Mucosa of stomach (tissue), 1 donor: ENCODE results near the gene ERC2.

Experiments
- H3K27me3 ChIP-seq: one replicate; pipeline ENCODE4 v1.7.0; 2013; ENCODE audit warnings: mild to moderate bottlenecking, low read length; ENCODE audit not compliant: control insufficient read depth, insufficient read depth
- H3K36me3 ChIP-seq: one replicate; pipeline ENCODE4 v1.7.0; 2013; ENCODE audit warnings: low read length; ENCODE audit not compliant: control insufficient read depth, insufficient read depth
- H3K4me1 ChIP-seq: one replicate; pipeline ENCODE4 v1.7.0; 2013; ENCODE audit warnings: mild to moderate bottlenecking, low read length; ENCODE audit not compliant: control insufficient read depth, insufficient read depth
- H3K4me3 ChIP-seq: one replicate; pipeline ENCODE4 v1.7.0; 2013; ENCODE audit warnings: low read length
- H3K9ac ChIP-seq: one replicate; pipeline ENCODE4 v1.7.0; 2013; ENCODE audit warnings: mild to moderate bottlenecking, low read length, moderate library complexity
- H3K9me3 ChIP-seq: one replicate; pipeline ENCODE4 v1.7.0; 2013; ENCODE audit warnings: mild to moderate bottlenecking, low read length, moderate library complexity; ENCODE audit not compliant: control insufficient read depth
- donor health status: Pancreatic carcinoma.

The ERC2 gene

DNA sequence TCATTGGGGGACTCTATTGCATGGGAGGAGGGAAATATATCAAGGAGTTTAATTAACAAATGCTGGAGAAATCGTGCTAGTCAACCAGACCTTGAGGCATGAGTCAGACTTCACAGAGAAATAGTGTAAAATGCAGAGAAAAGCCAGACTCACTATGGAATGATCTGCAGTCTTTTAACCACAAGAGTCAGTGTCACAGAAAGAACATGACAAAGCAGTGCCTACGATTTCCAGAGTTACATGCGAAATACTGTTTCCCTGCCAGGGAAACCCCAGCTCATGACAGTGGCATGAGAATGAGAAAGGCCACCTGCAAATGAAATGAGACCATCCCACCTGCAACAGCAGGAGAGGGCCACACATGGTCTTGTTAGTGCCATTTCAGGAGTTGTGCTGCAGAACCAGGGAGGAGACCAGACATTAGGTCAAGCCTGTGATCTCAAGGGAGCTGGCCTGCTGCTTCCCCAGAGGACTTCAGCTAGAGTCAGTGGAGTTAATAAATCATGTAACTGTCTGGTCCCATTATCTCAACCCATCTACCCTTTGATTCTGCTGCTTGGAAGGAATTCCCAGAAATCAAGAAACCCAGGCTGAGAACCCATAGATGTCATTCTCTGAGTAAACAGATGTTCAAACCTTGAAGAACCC is 79.0 kb downstream of the ERC2 start:
- no peak overlapping the region for H3K9ac ChIP-seq
- no peaks in the 10 kb centered on the region for H3K36me3 ChIP-seq
- no peaks in the 10 kb centered on the region for H3K4me1 ChIP-seq
- H3K27me3 ChIP-seq, result no peaks in the 10 kb centered on the region
- H3K4me3 ChIP-seq, result no peak overlapping the region
- no peaks in the 10 kb centered on the region for H3K9me3 ChIP-seq

DNA sequence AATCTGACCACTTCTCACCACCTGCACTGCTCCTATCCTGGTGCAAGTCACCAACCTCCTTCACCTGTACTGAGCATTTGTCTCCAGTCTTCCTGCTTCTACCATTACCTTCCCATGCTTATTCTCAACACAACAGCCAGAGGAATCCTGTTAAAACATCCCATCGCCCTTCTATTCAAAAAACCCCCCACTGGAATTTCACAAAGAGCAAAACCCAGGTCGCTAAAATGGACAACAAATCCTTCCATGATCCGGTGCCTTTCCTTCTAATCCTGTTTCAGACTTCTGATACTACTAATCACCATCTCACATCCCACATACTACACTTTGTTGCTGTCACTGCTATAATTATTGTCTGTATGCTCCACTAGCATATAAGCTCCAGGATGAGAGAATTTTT is 85.2 kb downstream of the ERC2 start:
- Histone ChIP-seq H3K9me3 (no peaks in the 10 kb centered on the region), H3K4me3 (no peak overlapping the region), H3K4me1 (no peaks in the 10 kb centered on the region), H3K27me3 (no peaks in the 10 kb centered on the region), H3K9ac (no peak overlapping the region), H3K36me3 (no peaks in the 10 kb centered on the region)

DNA sequence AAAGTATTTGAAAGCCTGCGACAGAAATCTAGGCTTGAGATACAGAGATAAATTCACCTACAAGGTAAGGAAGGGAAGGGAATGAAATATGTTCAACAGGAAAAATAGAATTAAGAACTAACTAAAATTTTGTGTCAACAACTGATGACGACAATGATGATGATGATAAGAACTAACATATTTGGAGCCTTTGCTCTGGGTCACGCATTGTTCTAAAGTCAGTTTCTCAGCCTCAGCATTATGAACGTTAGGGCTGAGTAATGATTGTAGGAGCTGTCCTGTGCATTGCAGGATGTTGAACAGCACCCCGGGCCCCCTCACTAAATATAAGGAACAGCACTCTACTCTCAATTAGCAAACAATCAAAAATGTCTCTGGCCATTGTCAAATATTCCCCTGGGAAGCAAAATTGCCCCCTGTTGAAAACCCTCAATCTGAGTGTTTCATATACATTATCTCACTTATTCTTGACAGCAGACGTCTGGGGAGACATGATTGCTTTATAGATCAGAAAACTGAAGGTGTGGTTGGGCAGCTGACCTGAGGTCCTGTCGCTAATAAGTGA is 88.5 kb downstream of the ERC2 start:
- Histone ChIP-seq H3K36me3 (no peaks in the 10 kb centered on the region), H3K9me3 (no peaks in the 10 kb centered on the region), H3K27me3 (no peaks in the 10 kb centered on the region), H3K9ac (no peak overlapping the region), H3K4me1 (no peaks in the 10 kb centered on the region), H3K4me3 (no peak overlapping the region)

DNA sequence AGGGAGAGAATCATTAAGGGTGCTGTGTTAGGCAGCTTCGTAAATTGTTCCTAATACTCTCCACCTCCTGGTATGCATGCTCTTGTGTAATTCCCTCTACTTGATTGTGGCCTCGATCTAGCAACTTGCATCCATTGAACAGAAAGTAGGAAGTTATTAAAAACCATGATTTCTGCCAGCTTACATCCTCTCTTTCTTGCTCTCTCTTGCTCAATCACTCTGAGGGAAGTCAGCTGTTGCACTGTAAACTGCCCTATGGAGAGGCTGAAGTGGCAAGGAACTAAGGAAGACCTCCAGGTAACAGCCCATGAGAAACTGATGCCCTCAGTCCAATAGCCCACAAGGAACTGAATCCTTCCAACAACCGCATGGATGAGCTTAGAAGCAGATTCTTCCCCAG is 92.6 kb downstream of the ERC2 start:
- H3K9me3 ChIP-seq, result no peaks in the 10 kb centered on the region
- H3K4me1 ChIP-seq, result no peaks in the 10 kb centered on the region
- H3K4me3 ChIP-seq, result no peak overlapping the region
- no peak overlapping the region for H3K9ac ChIP-seq
- no peaks in the 10 kb centered on the region for H3K27me3 ChIP-seq
- no peaks in the 10 kb centered on the region for H3K36me3 ChIP-seq

DNA sequence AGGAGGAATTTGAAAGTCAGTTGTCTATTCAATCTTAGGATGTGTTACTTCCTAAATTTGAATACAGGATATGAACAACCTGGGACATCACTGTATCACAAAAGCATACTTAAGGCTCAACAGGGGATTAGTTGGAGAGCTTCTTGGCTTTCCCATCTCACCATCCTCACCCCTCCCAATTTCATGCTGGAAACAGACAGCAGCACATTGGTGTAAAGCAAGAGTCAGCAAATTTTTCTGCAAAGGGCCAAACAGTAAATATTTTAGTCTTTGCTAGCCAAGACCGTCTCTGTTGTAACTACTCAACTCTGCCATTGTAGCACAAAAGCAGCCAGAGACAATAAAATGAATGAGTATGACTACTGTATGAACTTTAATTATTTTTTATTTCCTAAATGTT is 94.9 kb downstream of the ERC2 start:
- Histone ChIP-seq H3K36me3 (no peaks in the 10 kb centered on the region), H3K9me3 (no peaks in the 10 kb centered on the region), H3K4me1 (peaks cover 6% of the 10 kb centered on the region), H3K27me3 (no peaks in the 10 kb centered on the region), H3K4me3 (no peak overlapping the region), H3K9ac (no peak overlapping the region)

DNA sequence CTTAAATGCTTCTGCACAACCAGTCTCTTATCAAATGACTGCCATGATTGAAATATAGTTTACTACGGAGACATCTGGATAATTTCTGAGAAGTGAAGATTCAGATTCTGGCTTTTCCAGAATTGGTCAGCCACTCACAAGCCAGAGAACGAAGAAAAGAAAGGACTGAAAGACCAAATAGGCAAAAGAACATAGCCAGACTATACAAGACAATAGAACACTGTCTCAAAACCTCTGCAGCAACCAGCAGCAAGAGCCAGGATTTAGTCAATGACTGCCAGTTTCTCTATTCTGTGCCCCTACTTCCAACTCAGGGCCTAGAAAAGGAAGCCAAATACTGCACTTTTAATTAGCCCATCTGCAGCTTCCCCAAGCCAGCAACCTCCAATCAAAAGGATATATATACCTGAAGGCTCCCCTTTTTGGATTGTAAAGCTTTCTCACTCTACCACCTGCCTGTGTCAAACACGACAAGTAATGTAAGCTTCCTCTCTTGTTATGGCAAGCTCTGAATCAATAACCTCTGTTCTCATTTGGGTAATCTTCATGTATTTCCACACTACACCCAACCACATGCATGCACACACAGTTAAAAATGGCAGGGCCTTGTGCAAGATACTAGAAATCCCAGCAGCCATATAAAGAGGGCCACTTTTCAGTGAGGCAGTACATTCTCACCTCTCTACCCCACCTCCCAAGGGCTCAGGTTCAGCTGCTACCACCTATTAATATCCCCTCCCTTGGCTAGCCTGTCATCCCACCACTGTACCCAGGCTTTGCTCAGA is 97.1 kb downstream of the ERC2 start:
- H3K4me3 ChIP-seq, result no peak overlapping the region
- no peak overlapping the region for H3K9ac ChIP-seq
- H3K4me1 ChIP-seq, result peaks cover 6% of the 10 kb centered on the region
- H3K9me3 ChIP-seq, result no peaks in the 10 kb centered on the region
- H3K36me3 ChIP-seq, result no peaks in the 10 kb centered on the region
- no peaks in the 10 kb centered on the region for H3K27me3 ChIP-seq

DNA sequence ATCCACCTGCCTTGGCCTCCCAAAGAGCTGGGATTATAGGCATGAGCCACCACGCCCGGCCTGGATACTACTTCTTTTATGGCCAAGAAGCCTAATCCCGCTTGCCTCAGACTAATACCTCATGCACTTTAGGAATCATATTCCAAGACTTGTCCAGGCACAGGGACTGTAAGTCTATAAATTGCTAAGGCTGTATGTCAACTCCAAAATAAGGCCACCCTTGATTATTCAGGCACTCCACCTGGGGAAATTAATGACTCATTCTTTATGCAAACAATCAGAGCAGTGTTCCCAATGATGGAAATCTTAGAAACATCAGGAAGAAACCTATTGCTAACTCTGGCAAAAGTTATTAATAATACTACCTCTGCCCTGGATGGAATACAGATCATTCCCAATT is 98.4 kb downstream of the ERC2 start:
- Histone ChIP-seq H3K9ac (no peak overlapping the region), H3K4me3 (no peak overlapping the region), H3K4me1 (peaks cover 14% of the 10 kb centered on the region), H3K27me3 (no peaks in the 10 kb centered on the region), H3K9me3 (no peaks in the 10 kb centered on the region), H3K36me3 (no peaks in the 10 kb centered on the region)

DNA sequence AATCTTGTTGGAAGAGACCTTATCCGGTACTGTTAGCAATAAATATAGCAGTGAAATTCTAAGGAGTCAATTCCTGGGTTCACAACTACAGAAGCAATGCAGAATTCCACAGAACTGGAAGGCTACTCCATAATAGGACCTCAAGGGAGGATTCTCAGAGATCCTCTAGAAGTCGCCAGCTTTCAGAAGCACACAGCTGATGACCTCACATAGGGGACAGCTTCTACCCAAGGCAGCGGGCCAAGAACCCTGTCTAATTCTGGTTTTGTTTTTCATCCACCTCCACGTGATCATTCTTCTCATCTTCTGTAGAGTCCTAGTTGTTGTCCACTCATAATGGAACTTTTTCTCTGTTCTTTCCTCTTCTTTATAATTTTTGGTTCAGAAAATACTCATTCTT is 99.4 kb downstream of the ERC2 start:
- Histone ChIP-seq H3K9ac (no peak overlapping the region), H3K4me1 (peaks cover 14% of the 10 kb centered on the region), H3K4me3 (no peak overlapping the region), H3K36me3 (no peaks in the 10 kb centered on the region), H3K27me3 (no peaks in the 10 kb centered on the region), H3K9me3 (no peaks in the 10 kb centered on the region)

DNA sequence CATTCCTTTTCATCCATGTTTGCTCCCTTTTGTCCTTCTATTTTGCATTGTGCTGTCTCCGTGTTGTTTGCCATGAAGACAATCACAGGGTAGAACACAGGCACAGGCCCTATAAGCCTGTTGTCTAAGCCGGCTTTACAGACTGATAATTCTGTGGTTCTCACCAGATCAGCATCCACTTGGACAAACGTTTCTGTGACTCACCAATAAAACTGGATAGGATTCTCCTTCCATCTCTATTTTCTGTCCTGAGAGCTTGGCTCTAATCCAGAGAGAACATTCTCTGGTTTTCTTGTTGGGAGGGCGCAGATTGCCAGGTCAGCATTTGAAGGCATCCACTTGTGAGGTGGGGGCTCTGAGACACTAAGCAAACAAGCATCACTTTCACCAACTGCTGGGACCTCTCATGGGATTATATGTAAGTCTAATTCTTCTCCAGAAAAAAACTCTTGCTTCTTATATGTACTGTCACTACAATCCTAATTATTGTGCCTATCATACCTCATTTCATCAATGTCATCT is 101.6 kb downstream of the ERC2 start:
- peaks cover 14% of the 10 kb centered on the region for H3K4me1 ChIP-seq
- no peaks in the 10 kb centered on the region for H3K36me3 ChIP-seq
- H3K4me3 ChIP-seq, result no peak overlapping the region
- no peaks in the 10 kb centered on the region for H3K27me3 ChIP-seq
- no peaks in the 10 kb centered on the region for H3K9me3 ChIP-seq
- no peak overlapping the region for H3K9ac ChIP-seq

DNA sequence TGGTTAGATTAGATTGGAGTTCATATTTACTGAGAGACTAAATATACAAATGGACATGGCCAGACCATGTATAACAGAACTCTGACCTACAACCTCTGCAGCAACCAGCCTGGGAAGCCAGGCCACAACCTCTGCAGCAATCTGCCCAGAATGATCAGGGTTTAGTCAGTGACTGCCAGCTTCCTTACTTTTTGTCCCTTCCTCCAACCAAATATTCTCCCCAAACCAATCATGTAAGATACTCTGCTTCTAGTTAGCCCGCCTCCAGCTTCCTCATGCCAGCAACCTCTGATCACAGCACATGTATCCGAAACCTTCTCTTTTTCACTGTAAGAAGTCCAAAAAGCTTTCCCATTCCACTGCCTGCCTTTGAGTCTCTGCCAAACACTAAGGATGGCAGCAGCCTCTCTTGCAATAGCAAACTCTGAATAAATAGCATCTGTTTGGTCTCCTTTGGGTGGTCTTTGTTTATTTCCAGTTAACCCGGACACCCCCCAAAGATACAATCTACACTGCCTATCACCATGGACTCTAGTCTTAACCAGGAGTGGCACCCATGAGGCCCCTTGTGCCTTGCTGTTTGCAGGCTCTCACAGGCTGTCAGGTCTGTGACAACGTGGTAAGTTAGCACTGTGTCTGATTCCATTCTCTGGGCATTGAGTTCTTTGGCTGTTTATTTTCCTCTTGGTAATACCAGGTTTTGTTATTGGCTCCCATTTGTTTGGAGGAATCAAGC is 102.2 kb downstream of the ERC2 start:
- no peaks in the 10 kb centered on the region for H3K36me3 ChIP-seq
- H3K9me3 ChIP-seq, result no peaks in the 10 kb centered on the region
- H3K9ac ChIP-seq, result no peak overlapping the region
- H3K27me3 ChIP-seq, result peaks cover 4% of the 10 kb centered on the region
- no peak overlapping the region for H3K4me3 ChIP-seq
- H3K4me1 ChIP-seq, result peaks cover 14% of the 10 kb centered on the region

DNA sequence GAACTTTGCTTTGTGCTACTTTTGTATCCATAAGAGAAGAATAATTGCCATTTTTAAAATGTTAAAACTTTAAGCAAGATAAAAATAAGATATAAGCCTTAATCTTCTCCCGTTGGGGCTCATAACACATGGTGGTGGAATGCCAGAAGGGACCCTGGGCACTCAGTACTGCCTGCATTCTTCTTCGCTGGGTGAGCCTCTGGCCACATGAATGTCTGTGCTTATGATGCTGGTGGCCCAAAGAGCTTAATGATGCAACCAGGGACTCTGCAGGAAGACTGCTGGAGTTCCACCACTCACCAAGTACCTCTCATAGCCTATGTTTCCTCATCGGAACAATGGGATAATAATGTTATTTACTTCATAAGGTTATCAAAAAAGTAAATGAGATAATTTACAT is 103.6 kb downstream of the ERC2 start:
- Histone ChIP-seq H3K36me3 (no peaks in the 10 kb centered on the region), H3K9ac (no peak overlapping the region), H3K9me3 (no peaks in the 10 kb centered on the region), H3K27me3 (peaks cover 4% of the 10 kb centered on the region), H3K4me1 (peaks cover 9% of the 10 kb centered on the region), H3K4me3 (no peak overlapping the region)

DNA sequence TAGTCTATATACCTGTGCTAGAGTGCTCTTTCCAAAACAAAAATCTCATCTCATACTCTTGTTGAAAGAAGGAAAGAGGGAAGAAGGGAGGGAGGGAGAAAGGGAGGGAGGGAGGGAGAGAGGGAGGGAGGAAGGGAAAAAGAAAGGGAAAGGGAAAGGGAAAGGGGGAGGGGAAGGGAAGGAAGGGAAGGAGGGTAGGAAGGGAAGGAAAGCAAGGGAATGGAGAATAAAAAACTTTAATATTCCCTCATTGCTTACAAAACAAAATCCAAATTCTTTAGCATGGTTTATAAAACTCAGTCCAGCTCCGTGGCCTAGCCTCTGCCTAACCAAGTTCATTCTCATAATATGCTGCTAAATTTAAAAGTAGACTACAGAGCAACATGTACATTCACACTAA is 104.5 kb downstream of the ERC2 start:
- Histone ChIP-seq H3K36me3 (no peaks in the 10 kb centered on the region), H3K27me3 (peaks cover 4% of the 10 kb centered on the region), H3K4me1 (peaks cover 8% of the 10 kb centered on the region), H3K9me3 (no peaks in the 10 kb centered on the region), H3K9ac (no peak overlapping the region), H3K4me3 (no peak overlapping the region)
